Heart right ventricle (tissue), 16 donors: ENCODE data around the gene CACNA1A. TPM values are rescaled to one million over a fixed set of nuclear protein-coding genes. Genes with fewer than 3 reads are reported as not detected.

Experiments
- ATAC-seq, 8 donors: fragments of 200-7000 bp; cut with Tn5 transposase; one replicate each; pipeline ENCODE4 v1.9.1; 2020; ENCODE audit warnings: mild to moderate bottlenecking in 8 of 8, moderate library complexity in 8 of 8, moderate number of reproducible peaks in 1 of 8
- DNase-seq, 2 donors: peaks; one replicate each; pipeline ENCODE4 v3.0.0-alpha.2; 2020
- H3K27ac ChIP-seq, 10 donors: fragments of 200-600 bp; sonication (generic) in 2 of 10; one replicate each; pipeline versions ENCODE4 v1.5.0 to v1.8.0; 2020 to 2022; ENCODE audit warnings: mild to moderate bottlenecking in 3 of 10
- H3K27me3 ChIP-seq, 7 donors: fragments of 200-600 bp; one replicate each; pipeline ENCODE4 v1.8.0; 2021 to 2022; ENCODE audit warnings: mild to moderate bottlenecking in 2 of 7
- H3K36me3 ChIP-seq, 9 donors: fragments of 200-600 bp; sonication (generic) in 1 of 9; one replicate each; pipeline versions ENCODE4 v1.5.0 to v1.8.0; 2020 to 2022; ENCODE audit warnings: mild to moderate bottlenecking in 2 of 9
- H3K4me1 ChIP-seq, 9 donors: fragments of 200-600 bp; sonication (generic) in 1 of 9; one replicate each; pipeline versions ENCODE4 v1.5.0 to v1.8.0; 2020 to 2022; ENCODE audit warnings: mild to moderate bottlenecking in 4 of 9
- H3K4me3 ChIP-seq, 10 donors: fragments of 200-600 bp; sonication (generic) in 2 of 10; one replicate each; pipeline versions ENCODE4 v1.5.0 to v1.8.0; 2020 to 2022; ENCODE audit warnings: mild to moderate bottlenecking in 7 of 10, moderate library complexity in 2 of 10
- H3K9me3 ChIP-seq, 11 donors: fragments of 200-600 bp in 10 of 11; sonication (generic) in 2 of 11; one replicate each; pipeline versions ENCODE4 v1.5.0 to v1.8.0; 2013 to 2022; ENCODE audit warnings: mild to moderate bottlenecking in 2 of 11, control low read depth in 1 of 11, moderate library complexity in 1 of 11
- WGBS, 2 donors: extraction: QIAGEN DNeasy Blood & Tissue Kit; methylation state at CpG; one replicate each; pipeline ENCODE4 v1.1.7; 2013; ENCODE audit warnings: inconsistent platforms in 1 of 2; 5-methylcytosine and 5-hydroxymethylcytosine counted together
- intact Hi-C, 10 donors: fragments of 100-400 bp; cut with DNase I; formaldehyde crosslinking; loops; one replicate each; pipeline versions ENCODE4 v1.11.1 to v1.14.2; 2022
- polyA plus RNA-seq, 2 donors: library from polyadenylated mRNA; stranded (reverse); fragments of 200-250 nt; gene quantifications; one replicate each; pipeline ENCODE4 v1.2.3, GENCODE V29; 2013
- total RNA-seq, 10 donors: library from RNA; stranded (reverse); fragmentation: NEBNext Ultra II Directional in 3 of 10; extraction: Animal tissue kit (Norgen Biotek cat#: 25700) in 3 of 10; gene quantifications; one replicate each; pipeline versions ENCODE4 v1.2.1 to v1.2.4, GENCODE V29; 2021 to 2023
- TF ChIP-seq, protein P1 (sequence below), 9 donors: fragments of 200-600 bp; sonication (generic) in 2 of 9; IDR thresholded peaks; one replicate each; pipeline versions ENCODE4 v1.5.0 to v1.8.0; 2021 to 2022; ENCODE audit warnings: antibody characterized with exemption in 9 of 9, mild to moderate bottlenecking in 5 of 9, moderate library complexity in 1 of 9
- donor health status: Arrhythmogenic right ventricular cardiomyopathy.
- donor health status: ischemic (EF 13 %, LVEDD 7.1; RV severe dilation, severe dysfunction).
- donor health status: healthy with polysubstance abuse.
- donor health status: DM: no; HTN: yes; CAD: no.
- donor health status: DM: no; HTN: no; CAD: no.
- donor health status: ischemic (EF 25% LVEDD 6.9; RV normal size, moderate dysfunction).
- donor health status: ischemic (EF 25% LVEDD 5.7; RV mildly dilated, moderate dysfunction).
- donor health status: healthy.
- donor health status: DM: yes; HTN: yes; CAD: no.
- donor health status: Ischemic cardiomyopathy.
- donor health status: ischemic (EF 35%, LVEDD 5.7; RV mildly dilated, moderate dysfunction).
- donor health status: nonischemic (EF 11% LVEDD 7.7; RV severe dilation, severe dysfunction).
- donor health status: DM: yes; HTN: yes; CAD: no.
- donor health status: PGD.
- donor health status: ischemic (EF 29% LVEDD 5.4; RV normal size, mild dysfunction).
- donor health status: nonischemic (EF 23%, LVEDD 6.1; RV moderate dilation, normal function).

CACNA1A gene
- total and polyA plus RNA-seq, 12 donors: 0.21 to 2.3 (median 0.66) TPM

DNA sequence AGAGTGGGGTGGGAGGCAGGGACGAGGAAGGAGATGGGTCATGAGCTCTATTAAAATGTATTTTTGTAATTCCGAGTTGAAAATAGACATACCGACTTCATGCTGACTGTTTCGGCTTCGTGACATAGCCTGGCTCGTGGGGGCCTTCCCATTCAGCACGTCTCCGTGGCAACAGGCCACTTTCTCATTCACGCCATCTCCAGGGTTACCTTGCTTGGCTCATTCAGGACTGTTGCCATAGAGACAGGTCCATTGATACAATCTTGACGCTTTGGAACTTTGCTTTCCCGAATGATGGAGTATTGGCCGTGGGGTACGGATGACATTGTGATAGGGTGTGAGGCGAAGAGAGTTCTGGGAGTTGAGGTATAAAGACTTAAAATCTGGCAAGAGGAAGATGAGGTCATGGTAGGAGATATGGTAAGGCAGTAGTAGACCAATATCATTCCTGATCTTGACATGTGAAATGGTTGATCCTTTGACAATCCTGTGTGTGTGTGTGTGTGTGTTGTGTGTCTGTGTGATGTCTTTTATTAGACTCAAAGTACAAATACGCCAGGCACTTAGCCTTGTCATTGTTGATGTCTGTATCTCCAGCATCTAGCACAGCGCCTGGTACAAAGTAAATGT is 97.3 kb downstream of the CACNA1A start:
- Histone ChIP-seq H3K9me3 (no peaks in the 10 kb centered on the region), H3K27me3 (peaks cover 0 to 11% (median 0%) of the 10 kb centered on the region in 7 donors), H3K4me1 (no peaks in the 10 kb centered on the region), H3K4me3 (no peak overlapping the region), H3K36me3 (no peaks in the 10 kb centered on the region), H3K27ac (no peak overlapping the region)
- TF ChIP-seq, protein P1, sequence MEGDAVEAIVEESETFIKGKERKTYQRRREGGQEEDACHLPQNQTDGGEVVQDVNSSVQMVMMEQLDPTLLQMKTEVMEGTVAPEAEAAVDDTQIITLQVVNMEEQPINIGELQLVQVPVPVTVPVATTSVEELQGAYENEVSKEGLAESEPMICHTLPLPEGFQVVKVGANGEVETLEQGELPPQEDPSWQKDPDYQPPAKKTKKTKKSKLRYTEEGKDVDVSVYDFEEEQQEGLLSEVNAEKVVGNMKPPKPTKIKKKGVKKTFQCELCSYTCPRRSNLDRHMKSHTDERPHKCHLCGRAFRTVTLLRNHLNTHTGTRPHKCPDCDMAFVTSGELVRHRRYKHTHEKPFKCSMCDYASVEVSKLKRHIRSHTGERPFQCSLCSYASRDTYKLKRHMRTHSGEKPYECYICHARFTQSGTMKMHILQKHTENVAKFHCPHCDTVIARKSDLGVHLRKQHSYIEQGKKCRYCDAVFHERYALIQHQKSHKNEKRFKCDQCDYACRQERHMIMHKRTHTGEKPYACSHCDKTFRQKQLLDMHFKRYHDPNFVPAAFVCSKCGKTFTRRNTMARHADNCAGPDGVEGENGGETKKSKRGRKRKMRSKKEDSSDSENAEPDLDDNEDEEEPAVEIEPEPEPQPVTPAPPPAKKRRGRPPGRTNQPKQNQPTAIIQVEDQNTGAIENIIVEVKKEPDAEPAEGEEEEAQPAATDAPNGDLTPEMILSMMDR (IDR thresholded peaks at IDR 0.05): no peak
- WGBS, 2 donors: 81% methylated on average over 16 of the region's 16 CpGs
- ATAC-seq: no peak
- intact Hi-C loops: no loop called here
- DNase-seq: no peak

DNA sequence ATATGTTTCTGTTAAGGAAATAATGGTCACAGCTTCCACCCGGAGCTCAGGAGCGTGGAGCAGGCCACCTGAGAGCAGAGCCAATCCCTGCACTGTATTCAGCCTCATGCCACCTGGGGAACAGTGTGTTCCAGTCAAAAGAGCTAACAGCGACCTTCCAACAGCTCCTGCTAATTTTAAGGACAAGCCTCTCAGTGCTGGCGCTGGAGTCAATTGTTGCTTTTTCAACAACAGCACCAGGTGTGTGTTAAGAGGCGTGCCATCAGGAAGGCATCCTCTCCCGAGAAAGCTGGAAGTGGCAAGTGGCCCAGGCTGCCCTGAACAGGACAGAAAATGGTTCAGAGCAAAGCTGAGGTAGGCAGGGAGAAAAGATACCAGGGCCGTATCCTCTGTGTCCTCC is 102.0 kb downstream of the CACNA1A start:
- DNase-seq (no peak), ATAC-seq (no peak)
- no peaks in the 10 kb centered on the region for H3K4me1 ChIP-seq
- H3K27me3 ChIP-seq: peaks cover 0 to 11% (median 4%) of the 10 kb centered on the region in 7 donors
- H3K4me3 ChIP-seq: no peak overlapping the region
- H3K36me3 ChIP-seq: no peaks in the 10 kb centered on the region
- intact Hi-C loops: no loop called here
- H3K9me3 ChIP-seq: peaks cover 0 to 14% (median 2%) of the 10 kb centered on the region in 11 donors
- H3K27ac ChIP-seq: no peak overlapping the region
- TF ChIP-seq, protein P1 (IDR thresholded peaks at IDR 0.05): no peak
- 71 to 77% methylated on average over 7 of the region's 7 CpGs for WGBS, 2 donors

DNA sequence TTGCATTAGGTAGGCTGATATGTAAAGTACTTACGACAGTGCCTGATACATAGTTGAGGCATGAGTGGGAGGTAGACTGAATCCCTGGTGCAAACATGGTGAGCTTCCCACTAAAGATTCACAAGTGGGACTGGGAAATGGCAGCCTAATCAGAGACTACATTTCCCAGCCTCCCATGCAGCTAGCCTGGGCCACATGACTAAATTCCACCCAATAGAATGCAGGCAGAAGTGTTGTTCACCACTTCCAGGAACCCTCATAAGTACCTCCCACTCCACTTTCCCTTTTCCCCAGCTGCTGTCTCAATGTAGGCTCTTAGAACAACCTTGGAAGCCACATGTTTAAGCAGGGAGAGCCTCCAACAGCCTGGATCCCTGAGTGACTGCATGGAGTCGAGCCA is 104.9 kb downstream of the CACNA1A start:
- WGBS, 2 donors: 75 to 93% methylated on average over 2 of the region's 2 CpGs
- intact Hi-C loops: no loop called here
- peaks cover 0 to 8% (median 0%) of the 10 kb centered on the region in 9 donors for H3K4me1 ChIP-seq
- H3K27me3 ChIP-seq: peaks cover 0 to 16% (median 5%) of the 10 kb centered on the region in 7 donors
- DNase-seq: no peak
- peaks cover 0 to 14% (median 2%) of the 10 kb centered on the region in 11 donors for H3K9me3 ChIP-seq
- no peaks in the 10 kb centered on the region for H3K36me3 ChIP-seq
- no peak for ATAC-seq
- TF ChIP-seq, protein P1 (IDR thresholded peaks at IDR 0.05): no peak
- H3K4me3 ChIP-seq: no peak overlapping the region
- no peak overlapping the region for H3K27ac ChIP-seq

DNA sequence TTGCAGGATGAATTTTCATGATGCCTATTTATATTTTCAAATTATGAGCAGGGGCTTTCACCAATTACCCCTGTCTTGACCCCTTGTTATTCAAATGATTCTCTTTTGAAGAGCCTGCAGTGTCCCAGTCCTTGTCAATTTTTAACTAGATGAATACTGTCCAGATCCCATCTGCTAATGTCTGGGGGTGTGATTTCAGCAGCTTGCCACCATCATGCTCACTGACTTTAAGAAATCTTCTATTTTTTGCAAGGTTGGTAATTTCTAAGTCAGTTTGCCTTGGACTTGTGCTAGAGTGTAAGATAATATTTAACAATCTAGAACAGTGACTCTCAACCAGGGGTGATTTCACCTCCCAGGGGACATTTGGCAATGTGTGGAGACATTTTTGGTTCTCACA is 106.0 kb downstream of the CACNA1A start:
- DNase-seq: no peak
- Histone ChIP-seq H3K36me3 (no peaks in the 10 kb centered on the region), H3K4me3 (no peak overlapping the region), H3K4me1 (peaks cover 0 to 8% (median 0%) of the 10 kb centered on the region in 9 donors), H3K9me3 (peaks cover 0 to 14% (median 2%) of the 10 kb centered on the region in 11 donors), H3K27ac (no peak overlapping the region), H3K27me3 (peaks cover 0 to 23% (median 8%) of the 10 kb centered on the region in 7 donors)
- ATAC-seq: no peak
- TF ChIP-seq, protein P1 (IDR thresholded peaks at IDR 0.05): no peak
- intact Hi-C loops: no loop called here
